GM21381 (cell line): ENCODE data around the gene ORC6.
A peak's percentile ranks its signal among the peaks of the same experiment; 100 is the strongest.
"Not testable (repeated sequence)": the region's sequence is repeated elsewhere in the genome, so short reads cannot be mapped to it uniquely, and the experiment has no call there.

Experiments
- ATAC-seq: cut with Tn5 transposase; IDR thresholded peaks from one replicate; pipeline ENCODE4 v1.9.1; 2021; ENCODE audit warnings: mild to moderate bottlenecking, moderate library complexity; ENCODE audit not compliant: unreplicated experiment

The ORC6 gene, protein sequence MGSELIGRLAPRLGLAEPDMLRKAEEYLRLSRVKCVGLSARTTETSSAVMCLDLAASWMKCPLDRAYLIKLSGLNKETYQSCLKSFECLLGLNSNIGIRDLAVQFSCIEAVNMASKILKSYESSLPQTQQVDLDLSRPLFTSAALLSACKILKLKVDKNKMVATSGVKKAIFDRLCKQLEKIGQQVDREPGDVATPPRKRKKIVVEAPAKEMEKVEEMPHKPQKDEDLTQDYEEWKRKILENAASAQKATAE

DNA sequence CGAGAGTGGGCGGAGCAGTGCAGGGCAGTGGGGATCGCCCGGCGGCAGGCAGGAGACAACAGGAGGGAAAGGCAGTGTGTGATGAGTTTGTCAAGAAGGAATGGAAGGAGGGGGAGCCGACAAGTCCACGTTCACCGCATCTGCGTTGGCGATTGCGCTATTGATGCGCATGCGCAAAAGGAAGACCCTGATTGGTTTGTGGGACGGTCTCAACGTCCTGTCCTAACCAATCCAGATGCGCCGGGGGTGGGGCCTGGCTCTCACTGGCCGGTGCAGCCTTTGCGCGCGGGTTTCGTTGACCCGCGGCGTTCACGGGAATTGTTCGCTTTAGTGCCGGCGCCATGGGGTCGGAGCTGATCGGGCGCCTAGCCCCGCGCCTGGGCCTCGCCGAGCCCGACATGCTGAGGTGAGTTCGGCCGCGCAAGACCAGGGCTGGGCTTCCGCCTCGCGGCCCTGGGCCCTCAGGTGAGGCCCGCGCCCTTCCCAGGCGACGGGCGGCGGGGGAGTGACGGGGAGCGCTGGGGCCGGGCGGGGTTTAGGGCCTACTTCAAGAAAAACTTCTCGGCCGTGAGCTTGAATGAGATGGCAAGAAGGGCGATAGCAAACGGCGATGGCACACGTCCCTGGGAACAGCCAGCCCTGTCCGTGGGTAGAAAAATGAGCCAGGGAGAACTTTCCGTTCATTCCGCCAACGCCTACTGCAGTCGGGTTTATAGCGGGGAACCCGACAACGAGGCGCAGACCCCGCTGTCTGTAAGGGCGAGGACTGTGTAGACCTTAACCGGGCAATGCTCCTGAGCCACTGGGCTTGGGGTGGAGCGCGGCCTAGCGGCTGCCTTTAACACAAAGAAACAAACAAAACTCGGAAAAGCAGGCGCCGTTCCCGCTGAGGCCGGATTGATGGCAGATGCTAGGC, at the start of gene ORC6:
ORC6 (plus strand) TSS at position 295 of the 916 bp plus-strand sequence; CDS start at position 342, 47 bp downstream.
- peak; percentile 69 for ATAC-seq

DNA sequence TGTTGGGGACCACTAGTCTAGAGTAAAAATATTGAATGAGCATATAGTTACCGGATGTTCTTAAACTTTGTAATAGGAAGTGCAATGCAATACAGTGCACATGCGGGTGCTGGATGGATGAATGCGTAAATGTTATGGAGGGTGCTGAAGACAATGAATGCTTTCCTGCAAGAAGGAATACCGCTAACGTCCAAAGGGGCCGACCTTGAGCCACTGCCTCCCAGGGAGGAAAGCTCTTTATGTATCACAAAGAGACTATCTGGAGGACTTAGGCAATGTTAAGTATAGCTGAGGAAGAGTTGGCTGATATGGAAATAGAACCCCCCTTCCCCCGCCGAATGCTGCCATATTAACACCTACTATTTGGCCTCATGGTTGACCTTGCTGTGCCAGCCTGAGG, 40.8 kb upstream of the ORC6 start:
- no peak for ATAC-seq

DNA sequence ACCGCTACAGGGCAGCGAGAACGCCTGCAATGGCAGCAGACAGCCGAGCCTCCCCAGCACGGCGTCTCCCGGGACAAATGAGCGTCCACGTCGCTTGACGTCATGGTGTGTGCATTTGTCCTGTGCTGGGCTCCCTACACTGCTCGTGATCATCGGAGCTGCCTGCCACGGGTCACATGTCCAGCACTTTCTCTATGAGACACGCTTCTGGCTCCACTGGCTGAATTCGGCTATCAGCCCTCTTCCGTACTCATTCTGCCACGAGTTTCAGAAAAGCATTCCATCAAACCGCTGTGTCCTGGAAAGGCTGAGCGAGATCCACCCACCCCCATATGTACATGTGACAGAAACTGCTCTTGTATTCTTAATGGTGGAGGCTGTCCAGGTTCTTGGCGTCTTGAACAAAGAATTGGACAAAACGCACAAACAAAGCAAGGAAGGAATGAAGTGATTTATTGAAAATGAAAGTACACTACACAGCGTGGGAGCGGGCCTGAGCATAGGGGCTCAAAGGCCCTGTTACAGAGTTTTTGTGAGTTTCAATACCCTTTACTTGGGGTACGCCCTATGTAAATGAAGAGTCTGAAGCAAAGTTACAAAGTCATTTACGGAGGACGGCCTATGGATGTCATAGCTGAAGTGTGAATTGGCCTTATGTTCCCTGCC, 39.7 kb upstream of the ORC6 start:
- ATAC-seq = no peak

DNA sequence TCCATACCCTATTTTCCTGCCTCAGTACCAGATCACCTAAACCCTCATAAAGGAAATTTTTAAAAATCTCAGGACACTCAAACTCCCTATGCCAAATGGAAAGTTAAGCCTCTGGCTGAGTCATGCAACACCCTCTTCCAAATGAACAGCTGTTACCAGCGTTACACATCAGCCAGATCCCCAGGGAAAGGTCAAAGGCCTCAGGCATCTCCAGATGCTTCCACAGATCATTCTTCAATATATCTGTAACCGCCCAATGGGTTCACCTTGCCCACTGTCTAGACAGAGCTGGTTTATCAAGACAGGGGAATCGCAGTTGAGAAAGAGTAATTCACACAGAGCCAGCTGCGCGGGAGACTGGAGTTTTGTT, 39.2 kb upstream of the ORC6 start:
- no peak for ATAC-seq

DNA sequence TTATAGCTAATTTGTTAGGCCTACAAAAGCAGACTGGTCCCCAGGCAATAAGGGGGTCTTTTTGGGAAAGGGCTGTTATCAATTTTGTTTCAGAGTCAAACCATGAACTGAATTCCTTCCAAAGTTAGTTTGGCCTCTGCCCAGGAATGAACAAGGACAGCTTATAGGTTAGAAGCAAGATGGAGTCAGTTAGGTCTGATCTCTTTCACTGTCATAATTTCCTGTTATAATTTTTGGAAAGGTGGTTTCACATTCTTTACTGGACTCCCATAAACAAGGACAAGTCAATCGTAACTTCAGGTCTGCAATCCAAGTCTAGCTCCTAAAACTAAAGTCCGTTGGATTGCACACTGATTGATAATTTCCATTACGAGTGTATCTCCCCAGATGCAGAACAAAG, 38.2 kb upstream of the ORC6 start:
- no peak for ATAC-seq

DNA sequence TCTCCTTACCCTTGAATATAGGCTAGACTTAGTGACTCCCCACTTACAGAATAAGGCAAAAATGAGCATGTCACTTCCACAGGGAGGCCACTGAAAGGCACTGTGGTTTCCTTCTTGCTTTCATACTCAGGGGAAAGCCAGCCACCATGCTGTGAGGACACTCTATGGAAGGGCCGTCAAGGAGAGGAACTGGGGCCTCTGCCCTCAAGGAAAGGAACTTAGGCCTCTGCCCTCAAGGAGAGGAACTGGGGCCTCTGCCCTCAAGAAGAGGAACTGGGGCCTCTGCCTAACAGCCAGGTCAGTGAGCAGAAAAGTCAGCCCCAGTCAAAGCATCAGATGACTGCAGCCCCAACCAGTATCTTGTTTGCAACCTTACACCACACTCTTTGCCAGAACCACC, 30.5 kb upstream of the ORC6 start:
- peak; percentile 95 for ATAC-seq

DNA sequence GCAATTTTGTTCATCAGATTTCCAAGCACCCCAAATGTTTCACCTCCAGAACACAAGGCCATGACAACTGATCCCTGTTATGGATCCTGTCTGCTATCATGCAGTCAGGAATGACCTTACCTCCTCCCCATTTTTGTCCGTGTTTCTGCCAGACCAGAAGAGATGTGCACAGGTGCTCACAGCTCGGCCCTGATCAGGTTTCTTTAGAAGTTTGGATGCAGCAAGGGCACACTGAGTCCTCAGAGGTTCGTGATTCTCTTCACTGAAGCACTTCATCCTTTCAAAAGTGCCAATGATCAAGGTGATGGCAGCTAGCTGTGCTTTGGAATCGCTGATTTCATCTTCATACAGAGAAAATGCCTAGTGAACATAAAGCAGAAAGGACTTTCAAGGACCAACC, 27.3 kb upstream of the ORC6 start:
- no peak for ATAC-seq

DNA sequence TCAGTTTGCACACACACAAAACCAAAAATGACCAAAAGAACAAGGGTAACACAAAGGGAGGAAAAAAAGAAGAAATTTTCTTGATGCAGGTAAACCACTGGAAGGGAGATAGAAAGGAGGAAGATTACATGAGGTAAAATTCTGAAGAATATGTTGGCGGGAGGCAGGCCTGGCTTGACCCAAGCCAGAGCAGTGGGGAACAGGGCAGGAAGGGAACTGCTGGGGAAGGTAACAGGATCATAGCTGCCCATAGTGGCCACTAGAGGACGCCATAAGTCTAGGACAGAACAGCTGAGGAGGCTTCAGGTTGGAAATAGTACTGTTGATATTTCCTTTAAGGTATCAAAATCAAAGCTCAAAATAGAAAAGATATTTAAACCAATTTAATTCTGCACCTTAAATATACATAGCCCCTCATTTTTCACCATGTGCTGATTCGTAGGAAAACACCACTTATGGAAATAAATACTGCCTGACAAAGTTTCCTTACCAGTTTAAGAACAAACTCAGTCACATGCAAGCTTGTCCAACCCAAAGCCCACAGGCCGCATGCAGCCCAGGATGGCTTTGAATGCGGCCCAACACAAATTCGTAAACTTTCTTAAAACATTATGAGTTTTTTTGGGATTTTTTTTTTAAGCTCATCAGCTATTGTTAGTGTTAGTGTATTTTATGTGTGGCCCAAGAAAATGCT, 16.0 kb upstream of the ORC6 start:
- ATAC-seq = peak; percentile 78

DNA sequence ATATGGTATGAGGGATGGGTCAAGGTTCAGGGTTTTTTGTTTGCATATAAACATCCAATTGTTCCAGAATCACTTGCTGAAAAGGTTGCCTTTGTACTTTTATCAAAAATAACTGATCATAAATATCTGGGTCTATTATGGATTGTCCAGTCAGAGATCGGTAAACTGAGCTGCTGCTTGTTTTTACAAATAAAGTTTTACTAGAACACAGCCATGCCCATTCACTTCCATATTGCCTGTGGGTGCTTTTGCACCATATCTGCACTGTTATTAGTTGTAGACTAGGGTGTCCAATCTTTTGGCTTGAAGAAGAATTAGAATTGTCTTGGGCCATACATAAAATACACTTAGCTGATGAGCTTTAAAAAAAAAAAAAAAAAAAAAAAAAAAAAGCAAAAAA, 11.5 kb upstream of the ORC6 start:
- ATAC-seq = not testable (repeated sequence)

DNA sequence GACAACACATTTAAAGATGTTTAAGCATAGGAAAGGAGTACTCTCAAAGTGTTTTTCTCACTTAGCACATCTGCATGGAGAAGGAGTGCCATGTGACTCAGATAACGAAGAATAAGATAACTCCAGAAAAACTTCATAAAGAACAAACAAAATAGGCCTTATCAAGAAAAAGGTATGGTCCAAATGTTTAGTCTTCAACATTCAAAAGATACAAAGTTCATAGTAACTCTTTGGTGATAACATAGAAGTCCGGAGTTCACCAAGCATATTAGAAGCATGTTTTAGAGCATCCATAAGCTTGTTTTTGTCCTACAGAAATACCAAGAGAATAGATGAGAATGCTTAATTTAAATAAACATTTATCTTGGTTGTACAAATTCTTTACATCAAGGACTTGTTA, 7.6 kb upstream of the ORC6 start:
- ATAC-seq = not testable (repeated sequence)

DNA sequence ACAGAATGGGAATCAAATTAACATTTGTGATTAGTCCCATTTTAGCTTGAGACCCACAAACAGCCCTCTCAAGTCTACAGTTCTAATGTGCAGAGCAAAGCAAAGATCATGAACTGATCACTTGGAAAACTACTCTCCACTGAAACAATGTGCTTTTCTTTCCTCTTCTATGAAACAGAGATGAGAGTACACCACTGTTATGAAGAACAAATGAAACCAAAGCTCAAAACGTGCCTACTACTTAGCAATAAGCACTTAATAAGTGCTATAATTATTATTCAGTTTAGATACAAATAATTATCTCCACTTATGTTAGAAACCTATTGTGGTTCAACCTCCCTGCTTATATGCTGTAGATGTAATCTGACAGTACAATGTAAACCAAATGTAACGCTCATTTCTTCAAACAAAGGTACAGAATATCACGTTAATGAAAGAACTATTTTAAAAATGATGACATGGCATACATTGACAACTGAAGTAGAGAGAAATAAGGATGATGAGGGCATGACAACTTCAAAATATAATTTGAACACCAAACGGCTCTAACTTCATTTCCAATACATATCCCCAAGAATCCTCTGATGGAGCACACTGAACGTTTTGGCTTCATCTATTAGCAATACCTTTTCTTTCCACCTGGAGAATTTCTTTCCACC, 2.5 kb upstream of the ORC6 start:
- ATAC-seq = no peak

DNA sequence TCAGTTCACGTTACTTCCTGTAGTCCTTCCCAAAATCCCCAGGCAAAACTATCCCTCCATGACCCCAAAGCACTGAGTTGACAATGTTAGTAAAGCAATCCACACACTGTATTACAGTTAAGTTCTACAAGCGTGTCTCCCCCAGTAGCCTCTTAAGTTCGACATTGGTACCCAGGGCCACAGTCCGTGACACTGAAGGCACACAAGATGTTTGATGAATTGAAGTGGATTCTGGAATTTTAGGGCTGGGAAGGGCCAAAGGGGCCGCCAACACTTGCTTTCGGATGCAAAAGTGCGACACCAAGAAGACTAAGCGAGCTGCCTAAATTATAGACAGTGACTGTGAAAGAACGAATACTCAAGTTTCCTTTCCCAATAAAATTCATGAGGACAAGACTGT, 2.0 kb upstream of the ORC6 start:
- ATAC-seq = no peak

DNA sequence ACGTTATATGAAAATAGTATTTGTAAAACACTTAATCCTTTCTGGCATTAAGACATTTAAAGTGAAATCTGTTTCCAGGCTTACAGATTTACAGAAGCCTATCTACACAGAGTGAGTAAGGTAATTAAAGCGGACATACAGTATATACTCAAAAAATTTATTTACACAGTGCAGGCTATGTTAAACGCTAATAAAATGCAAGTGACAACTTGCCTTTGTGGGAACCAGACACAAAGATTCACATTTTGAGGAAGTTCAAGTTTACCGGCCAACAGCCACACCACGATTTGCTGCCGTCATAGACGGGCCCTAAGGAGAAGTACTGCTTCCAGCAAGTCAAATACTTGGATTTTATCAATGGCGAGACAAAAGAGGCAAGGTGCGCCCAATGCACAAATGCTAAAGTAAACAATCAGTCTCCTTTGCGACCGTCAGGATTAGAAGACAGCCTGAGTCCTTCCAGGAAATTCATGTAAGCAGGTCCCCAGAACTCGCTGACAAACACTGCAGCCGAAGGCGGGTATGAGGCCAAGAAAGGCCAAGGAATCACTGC, 1.3 kb upstream of the ORC6 start:
- ATAC-seq = no peak

DNA sequence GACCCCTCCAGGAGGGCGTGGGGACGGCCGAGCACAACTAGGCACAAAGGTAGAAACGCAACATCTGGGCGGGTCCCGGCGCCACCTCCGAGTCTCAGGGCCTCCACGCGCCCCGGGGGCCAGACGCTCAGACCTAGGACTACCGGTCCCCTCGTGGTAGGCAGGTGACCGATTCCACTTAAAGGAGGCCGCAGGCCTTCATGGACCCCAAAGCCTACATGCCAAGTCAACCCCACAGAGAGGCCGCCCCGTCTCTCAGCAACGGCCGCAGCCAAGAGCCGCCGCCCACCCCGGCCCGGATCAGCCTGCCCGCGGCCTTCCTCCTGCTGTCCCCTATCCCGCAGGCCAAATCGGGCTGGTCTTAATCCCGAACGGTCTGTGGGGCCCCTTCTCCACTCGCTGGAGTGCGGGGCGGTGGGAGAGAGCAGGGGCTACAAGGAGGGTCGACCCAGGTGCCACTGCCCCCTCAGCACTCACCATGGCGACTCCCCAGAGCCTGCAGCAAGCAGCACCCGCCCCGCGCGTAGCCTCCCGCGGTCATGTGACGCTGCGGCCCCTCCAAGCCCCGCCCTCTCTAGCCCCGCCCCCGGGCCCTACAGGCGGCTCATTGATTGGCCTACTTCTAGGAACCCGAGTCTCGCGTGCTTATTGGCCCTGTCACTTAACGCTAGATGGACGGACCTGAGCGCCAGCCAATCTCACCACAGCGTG, 650 bp upstream of the ORC6 start, which contains the start of gene VPS35:
VPS35 (minus strand) TSS at position 525 of the 711 bp plus-strand sequence; CDS start at position 480, 45 bp downstream.
- peak; percentile 81 for ATAC-seq

DNA sequence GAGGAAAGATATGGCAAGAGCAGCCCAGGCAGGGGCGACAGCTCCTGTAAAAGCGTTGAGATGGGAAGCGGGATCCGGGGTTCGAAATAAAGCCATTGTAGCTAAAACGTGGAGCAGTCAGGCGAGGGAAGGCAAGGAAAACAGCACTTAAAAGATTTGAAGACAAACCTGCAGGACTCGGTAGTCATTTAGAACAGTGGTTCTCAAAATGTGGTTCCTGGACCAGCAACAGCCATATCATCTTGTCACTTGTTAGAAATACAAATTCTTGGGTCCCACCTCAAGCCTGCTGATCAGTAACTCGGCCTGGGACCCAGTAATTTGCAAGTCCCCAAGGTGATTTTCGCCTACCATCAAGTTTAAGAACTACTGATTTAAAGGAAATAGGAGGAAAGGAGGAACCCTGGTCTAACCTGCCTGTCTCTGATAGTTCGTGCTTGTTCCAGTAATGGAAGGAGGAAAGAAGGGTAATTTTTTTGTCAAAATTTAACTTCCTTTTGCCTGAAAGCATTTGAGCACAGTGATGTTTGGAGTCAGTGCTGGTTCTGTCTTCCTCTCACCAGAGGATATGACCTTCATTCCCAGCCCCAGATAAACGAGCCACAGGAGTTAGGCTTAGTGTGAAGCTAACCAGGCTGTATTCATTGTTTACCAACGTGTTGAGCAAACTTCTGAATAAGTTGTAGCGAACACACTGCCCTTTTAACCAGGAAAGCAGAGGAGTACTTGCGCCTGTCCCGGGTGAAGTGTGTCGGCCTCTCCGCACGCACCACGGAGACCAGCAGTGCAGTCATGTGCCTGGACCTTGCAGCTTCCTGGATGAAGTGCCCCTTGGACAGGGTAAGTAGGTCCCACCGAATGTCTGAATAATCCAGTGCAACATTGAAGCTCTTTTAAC, 1.1 kb downstream of the ORC6 start:
- no peak for ATAC-seq

DNA sequence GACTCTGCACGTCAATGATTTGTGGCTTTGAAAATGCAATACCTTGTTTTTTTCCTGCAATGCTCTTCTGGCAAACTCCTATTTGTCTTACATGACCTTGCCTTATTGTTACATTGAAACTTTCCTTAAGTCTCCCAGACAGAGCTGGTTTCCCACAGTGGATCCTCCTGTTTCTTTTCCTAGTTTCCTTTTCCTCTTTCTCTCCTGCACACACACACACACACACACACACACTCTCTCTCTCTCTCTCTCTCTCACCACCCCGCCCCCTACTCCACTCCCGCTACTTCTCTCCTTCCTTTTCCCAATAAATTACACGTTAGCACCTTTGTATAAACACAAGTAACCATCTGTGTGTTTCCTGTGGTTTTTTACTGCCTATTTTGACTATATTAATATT, 2.3 kb downstream of the ORC6 start:
- ATAC-seq = no peak

DNA sequence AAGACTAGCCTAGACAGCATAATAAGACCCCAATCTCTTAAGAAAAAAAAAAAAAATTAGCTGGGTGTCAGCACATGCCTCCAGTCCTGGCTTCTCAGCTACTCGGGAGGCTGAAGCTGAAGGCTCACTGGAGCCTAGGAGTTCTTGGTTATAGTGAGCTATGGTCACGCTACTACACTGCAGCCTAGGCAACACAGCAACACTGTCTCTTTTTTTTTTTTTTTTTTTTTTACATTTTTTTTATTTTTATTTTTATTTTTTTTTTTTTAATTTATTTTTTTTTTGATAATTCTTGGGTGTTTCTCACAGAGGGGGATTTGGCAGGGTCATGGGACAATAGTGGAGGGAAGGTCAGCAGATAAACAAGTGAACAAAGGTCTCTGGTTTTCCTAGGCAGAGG, 4.1 kb downstream of the ORC6 start:
- no peak for ATAC-seq

DNA sequence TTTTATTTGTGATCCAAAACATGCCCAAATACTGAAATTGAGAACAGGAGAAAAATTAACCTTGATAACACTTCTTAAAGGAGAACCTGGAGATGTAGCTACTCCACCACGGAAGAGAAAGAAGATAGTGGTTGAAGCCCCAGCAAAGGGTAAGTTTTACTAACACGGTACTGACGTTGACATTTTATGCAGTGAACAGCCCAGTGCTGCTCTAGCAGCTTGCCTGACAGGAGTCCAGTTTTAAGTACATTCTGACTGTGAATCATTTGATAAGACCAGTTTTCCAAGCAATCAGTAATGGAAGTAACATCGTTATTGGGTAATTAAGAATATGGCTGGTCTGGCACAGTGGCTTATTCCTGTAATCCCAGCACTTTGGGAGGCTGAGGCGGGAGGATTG, 6.5 kb downstream of the ORC6 start:
- ATAC-seq = no peak

DNA sequence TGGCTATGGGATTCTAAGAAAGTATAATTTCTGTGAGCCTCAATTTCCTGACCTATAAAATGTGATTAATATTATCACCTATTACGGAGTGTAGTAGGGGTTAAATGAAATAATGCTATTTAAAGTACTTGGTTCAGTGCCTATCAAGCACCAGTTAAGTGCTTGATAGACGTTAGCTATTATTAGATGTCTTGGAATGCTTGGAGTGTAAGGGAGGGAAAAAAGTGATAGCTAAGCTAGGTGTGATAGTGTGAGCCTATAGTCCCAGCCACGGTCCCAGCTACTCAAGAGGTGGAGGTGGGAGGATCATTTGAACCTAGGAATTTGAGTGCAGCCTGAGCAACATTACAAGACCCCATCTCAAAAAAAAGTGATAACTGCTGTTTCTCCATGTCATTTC, 7.5 kb downstream of the ORC6 start:
- no peak for ATAC-seq
